Measurements from ENCODE around the gene CD99.

DNA sequence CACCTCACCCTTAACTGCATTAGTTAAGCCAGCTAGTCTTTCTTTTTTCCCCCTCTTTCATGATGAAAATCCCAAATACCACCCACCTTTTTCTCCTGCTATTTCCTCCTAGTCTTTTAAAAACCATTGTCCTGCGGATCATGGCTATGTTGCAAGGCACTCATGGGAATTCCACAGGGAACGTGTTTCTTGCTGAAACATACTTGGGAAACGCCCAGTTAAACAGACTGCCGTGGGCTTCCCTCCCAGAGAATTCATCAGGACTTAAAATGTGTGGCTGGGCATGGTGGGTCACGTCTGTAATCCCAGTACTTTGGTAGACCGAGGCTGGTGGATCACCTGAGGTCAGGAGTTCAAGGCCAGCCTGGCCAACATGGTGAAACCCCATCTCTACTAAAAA is 92.9 kb downstream of the CD99 start:
- TF ChIP-seq, protein P1, sequence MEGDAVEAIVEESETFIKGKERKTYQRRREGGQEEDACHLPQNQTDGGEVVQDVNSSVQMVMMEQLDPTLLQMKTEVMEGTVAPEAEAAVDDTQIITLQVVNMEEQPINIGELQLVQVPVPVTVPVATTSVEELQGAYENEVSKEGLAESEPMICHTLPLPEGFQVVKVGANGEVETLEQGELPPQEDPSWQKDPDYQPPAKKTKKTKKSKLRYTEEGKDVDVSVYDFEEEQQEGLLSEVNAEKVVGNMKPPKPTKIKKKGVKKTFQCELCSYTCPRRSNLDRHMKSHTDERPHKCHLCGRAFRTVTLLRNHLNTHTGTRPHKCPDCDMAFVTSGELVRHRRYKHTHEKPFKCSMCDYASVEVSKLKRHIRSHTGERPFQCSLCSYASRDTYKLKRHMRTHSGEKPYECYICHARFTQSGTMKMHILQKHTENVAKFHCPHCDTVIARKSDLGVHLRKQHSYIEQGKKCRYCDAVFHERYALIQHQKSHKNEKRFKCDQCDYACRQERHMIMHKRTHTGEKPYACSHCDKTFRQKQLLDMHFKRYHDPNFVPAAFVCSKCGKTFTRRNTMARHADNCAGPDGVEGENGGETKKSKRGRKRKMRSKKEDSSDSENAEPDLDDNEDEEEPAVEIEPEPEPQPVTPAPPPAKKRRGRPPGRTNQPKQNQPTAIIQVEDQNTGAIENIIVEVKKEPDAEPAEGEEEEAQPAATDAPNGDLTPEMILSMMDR (tag by site-specific recombination; IDR thresholded peaks at IDR 0.05): no peak
- TF ChIP-seq, protein P2, sequence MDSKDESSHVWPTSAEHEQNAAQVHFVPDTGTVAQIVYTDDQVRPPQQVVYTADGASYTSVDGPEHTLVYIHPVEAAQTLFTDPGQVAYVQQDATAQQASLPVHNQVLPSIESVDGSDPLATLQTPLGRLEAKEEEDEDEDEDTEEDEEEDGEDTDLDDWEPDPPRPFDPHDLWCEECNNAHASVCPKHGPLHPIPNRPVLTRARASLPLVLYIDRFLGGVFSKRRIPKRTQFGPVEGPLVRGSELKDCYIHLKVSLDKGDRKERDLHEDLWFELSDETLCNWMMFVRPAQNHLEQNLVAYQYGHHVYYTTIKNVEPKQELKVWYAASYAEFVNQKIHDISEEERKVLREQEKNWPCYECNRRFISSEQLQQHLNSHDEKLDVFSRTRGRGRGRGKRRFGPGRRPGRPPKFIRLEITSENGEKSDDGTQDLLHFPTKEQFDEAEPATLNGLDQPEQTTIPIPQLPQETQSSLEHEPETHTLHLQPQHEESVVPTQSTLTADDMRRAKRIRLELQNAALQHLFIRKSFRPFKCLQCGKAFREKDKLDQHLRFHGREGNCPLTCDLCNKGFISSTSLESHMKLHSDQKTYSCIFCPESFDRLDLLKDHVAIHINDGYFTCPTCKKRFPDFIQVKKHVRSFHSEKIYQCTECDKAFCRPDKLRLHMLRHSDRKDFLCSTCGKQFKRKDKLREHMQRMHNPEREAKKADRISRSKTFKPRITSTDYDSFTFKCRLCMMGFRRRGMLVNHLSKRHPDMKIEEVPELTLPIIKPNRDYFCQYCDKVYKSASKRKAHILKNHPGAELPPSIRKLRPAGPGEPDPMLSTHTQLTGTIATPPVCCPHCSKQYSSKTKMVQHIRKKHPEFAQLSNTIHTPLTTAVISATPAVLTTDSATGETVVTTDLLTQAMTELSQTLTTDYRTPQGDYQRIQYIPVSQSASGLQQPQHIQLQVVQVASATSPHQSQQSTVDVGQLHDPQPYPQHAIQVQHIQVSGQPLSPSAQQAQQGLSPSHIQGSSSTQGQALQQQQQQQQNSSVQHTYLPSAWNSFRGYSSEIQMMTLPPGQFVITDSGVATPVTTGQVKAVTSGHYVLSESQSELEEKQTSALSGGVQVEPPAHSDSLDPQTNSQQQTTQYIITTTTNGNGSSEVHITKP (tag by site-specific recombination; IDR thresholded peaks at IDR 0.05): no peak
- TF ChIP-seq ZNF10 (tag by site-specific recombination; IDR thresholded peaks at IDR 0.05) (no peak), RBAK (tag by site-specific recombination; IDR thresholded peaks at IDR 0.05) (no peak), ZNF350 (tag by site-specific recombination; IDR thresholded peaks at IDR 0.05) (no peak), YY1 (tag by site-specific recombination; IDR thresholded peaks at IDR 0.05) (no peak), FEZF1 (tag by site-specific recombination; IDR thresholded peaks at IDR 0.05) (no peak), ZIC2 (tag by site-specific recombination; IDR thresholded peaks at IDR 0.05) (no peak), ZNF24 (tag by site-specific recombination; IDR thresholded peaks at IDR 0.05) (no peak)
- TF ChIP-seq, protein P3, sequence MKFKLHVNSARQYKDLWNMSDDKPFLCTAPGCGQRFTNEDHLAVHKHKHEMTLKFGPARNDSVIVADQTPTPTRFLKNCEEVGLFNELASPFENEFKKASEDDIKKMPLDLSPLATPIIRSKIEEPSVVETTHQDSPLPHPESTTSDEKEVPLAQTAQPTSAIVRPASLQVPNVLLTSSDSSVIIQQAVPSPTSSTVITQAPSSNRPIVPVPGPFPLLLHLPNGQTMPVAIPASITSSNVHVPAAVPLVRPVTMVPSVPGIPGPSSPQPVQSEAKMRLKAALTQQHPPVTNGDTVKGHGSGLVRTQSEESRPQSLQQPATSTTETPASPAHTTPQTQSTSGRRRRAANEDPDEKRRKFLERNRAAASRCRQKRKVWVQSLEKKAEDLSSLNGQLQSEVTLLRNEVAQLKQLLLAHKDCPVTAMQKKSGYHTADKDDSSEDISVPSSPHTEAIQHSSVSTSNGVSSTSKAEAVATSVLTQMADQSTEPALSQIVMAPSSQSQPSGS (tag by site-specific recombination; IDR thresholded peaks at IDR 0.05; ENCODE audit: low read depth): no peak
